Measurements from ENCODE around the gene MS4A7. TPM values are rescaled to one million over a fixed set of nuclear protein-coding genes. Genes with fewer than 3 reads are reported as not detected.
"Not testable (repeated sequence)": the region's sequence is repeated elsewhere in the genome, so short reads cannot be mapped to it uniquely, and the experiment has no call there.

MS4A7 gene
- total RNA-seq, 2 experiments from 2014 or later, result not detected

- ATAC-seq, result no peak
These were observed 28.3 kb upstream of the MS4A7 start for GRCh38 chr11:60349990-60350389.

GRCh38 chr11:60357771-60358170 lies 20.6 kb upstream of the MS4A7 start:
- DNase-seq, result no peak
- Mint-ChIP-seq H3K27ac (no peak overlapping the region), H3K4me3 (no peak overlapping the region), H3K36me3 (ENCODE audit: low read depth) (no peaks in the 10 kb centered on the region), H3K27me3 (ENCODE audit: low read depth) (peaks cover 3% of the 10 kb centered on the region), H3K9me3 (ENCODE audit: insufficient read depth) (no peaks in the 10 kb centered on the region), H3K4me1 (ENCODE audit: low read depth) (no peaks in the 10 kb centered on the region)
- ATAC-seq, result no peak
- POLR2A ChIA-PET, result no interaction called here
- CTCF ChIA-PET, result no interaction called here

More at GRCh38 chr11:60349990-60350389, 28.3 kb upstream of the MS4A7 start:
- Mint-ChIP-seq H3K4me3 (no peak overlapping the region), H3K27me3 (ENCODE audit: low read depth) (peaks cover 6% of the 10 kb centered on the region), H3K4me1 (ENCODE audit: low read depth) (no peaks in the 10 kb centered on the region), H3K36me3 (ENCODE audit: low read depth) (no peaks in the 10 kb centered on the region), H3K9me3 (ENCODE audit: insufficient read depth) (no peaks in the 10 kb centered on the region), H3K27ac (no peak overlapping the region)
- DNase-seq, result no peak
- POLR2A ChIA-PET, result no interaction called here
- CTCF ChIA-PET, result interaction anchor here (0.6 kb wide), 1 partner anchor 704 kb away, joined by 3 read pairs; no protein-coding TSS in a partner anchor

DNA sequence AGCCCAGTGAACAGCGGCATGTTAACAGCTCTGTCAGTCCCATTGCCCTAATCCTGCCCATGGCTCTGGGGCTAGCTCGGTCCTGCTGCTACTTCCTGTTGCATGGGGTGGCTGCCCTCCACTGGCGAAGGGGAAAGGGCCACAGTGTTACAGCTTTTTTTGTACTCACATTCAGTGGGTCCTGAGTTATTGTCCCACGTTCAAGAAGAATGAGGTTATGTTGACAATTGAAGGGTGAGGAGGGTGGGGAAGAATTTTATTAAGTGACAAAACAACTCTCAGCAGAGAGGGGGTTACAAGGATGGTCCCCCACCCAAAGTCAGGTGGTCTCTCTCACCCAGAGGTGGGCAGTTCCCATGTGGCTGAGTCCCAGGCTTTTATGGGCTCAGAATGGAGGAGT lies 17.7 kb upstream of the MS4A7 start:
- no peaks in the 10 kb centered on the region for H3K36me3 Mint-ChIP-seq (ENCODE audit: low read depth)
- ChIA-PET POLR2A (no interaction called here), CTCF (no interaction called here)
- no peaks in the 10 kb centered on the region for H3K4me1 Mint-ChIP-seq (ENCODE audit: low read depth)
- H3K27ac Mint-ChIP-seq, result no peak overlapping the region
- no peak overlapping the region for H3K4me3 Mint-ChIP-seq
- no peak for DNase-seq
- H3K9me3 Mint-ChIP-seq (ENCODE audit: insufficient read depth), result no peaks in the 10 kb centered on the region
- peaks cover 8% of the 10 kb centered on the region for H3K27me3 Mint-ChIP-seq (ENCODE audit: low read depth)
- ATAC-seq, result no peak

GRCh38 chr11:60362241-60362640 lies 16.1 kb upstream of the MS4A7 start:
- no peaks in the 10 kb centered on the region for H3K36me3 Mint-ChIP-seq (ENCODE audit: low read depth)
- H3K4me1 Mint-ChIP-seq (ENCODE audit: low read depth), result no peaks in the 10 kb centered on the region
- no peak overlapping the region for H3K27ac Mint-ChIP-seq
- DNase-seq (no peak), ATAC-seq (no peak)
- ChIA-PET CTCF (interaction anchor here (1.0 to 2.8 kb wide), 6 partner anchors 20 to 267 kb away, joined by 3 to 33 read pairs (median 6); no protein-coding TSS in a partner anchor), POLR2A (no interaction called here)
- H3K4me3 Mint-ChIP-seq, result no peak overlapping the region
- peaks cover 8% of the 10 kb centered on the region for H3K27me3 Mint-ChIP-seq (ENCODE audit: low read depth)
- H3K9me3 Mint-ChIP-seq (ENCODE audit: insufficient read depth), result no peaks in the 10 kb centered on the region

GRCh38 chr11:60363542-60364470 lies 14.5 kb upstream of the MS4A7 start:
- Mint-ChIP-seq H3K27ac (no peak overlapping the region), H3K4me1 (ENCODE audit: low read depth) (no peaks in the 10 kb centered on the region), H3K9me3 (ENCODE audit: insufficient read depth) (no peaks in the 10 kb centered on the region), H3K27me3 (ENCODE audit: low read depth) (peaks cover 14% of the 10 kb centered on the region), H3K4me3 (no peak overlapping the region), H3K36me3 (ENCODE audit: low read depth) (no peaks in the 10 kb centered on the region)
- POLR2A ChIA-PET, result no interaction called here
- DNase-seq (peak; percentile 73), ATAC-seq (peak; percentile 65)
- CTCF ChIA-PET, result interaction anchor here (0.6 to 2.8 kb wide), 27 partner anchors 9 to 399 kb away, joined by 3 to 33 read pairs (median 4); partner anchors contain the start of genes MS4A15 and MS4A7

GRCh38 chr11:60366262-60366904 lies 11.9 kb upstream of the MS4A7 start:
- H3K36me3 Mint-ChIP-seq (ENCODE audit: low read depth); ATAC-seq; DNase-seq; H3K9me3 Mint-ChIP-seq (ENCODE audit: insufficient read depth); H3K4me1 Mint-ChIP-seq (ENCODE audit: low read depth); POLR2A ChIA-PET; H3K27ac Mint-ChIP-seq; H3K4me3 Mint-ChIP-seq; CTCF ChIA-PET: not testable (repeated sequence)
- H3K27me3 Mint-ChIP-seq (ENCODE audit: low read depth), result peaks cover 20% of the 10 kb centered on the region

DNA sequence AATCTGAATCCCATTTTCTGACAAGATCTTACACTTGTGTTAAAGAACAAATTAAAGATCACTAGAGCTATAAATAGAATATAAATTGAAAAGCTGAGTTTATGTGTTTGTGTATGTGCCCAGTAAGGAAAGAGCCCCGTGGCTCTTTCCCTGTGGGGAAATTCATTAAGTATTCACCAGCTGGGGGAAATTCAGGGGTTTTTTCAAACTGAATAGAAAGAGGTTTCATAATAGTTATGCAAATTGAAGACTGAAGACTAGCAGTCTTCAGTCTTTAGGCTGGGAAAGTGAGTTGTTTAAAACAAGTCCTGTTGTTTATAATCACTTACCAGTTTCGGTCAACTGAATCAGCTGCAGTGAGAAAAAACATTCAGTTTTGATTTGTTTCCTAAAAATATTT lies 11.3 kb upstream of the MS4A7 start:
- CTCF ChIA-PET, result interaction anchor here (0.9 kb wide), 1 partner anchor 120 kb away, joined by 3 read pairs; no protein-coding TSS in a partner anchor
- Mint-ChIP-seq H3K36me3 (ENCODE audit: low read depth) (no peaks in the 10 kb centered on the region), H3K4me3 (no peak overlapping the region), H3K27me3 (ENCODE audit: low read depth) (peaks cover 20% of the 10 kb centered on the region), H3K27ac (no peak overlapping the region), H3K9me3 (ENCODE audit: insufficient read depth) (no peaks in the 10 kb centered on the region), H3K4me1 (ENCODE audit: low read depth) (no peaks in the 10 kb centered on the region)
- no peak for ATAC-seq
- DNase-seq, result no peak
- POLR2A ChIA-PET, result no interaction called here

- no peak for ATAC-seq
- peaks cover 20% of the 10 kb centered on the region for H3K27me3 Mint-ChIP-seq (ENCODE audit: low read depth)
- no peaks in the 10 kb centered on the region for H3K36me3 Mint-ChIP-seq (ENCODE audit: low read depth)
- no peak for DNase-seq
- POLR2A ChIA-PET, result interaction anchor here (0.6 kb wide), 1 partner anchor 258 kb away, joined by 3 read pairs; no protein-coding TSS in a partner anchor
- CTCF ChIA-PET, result no interaction called here
- H3K27ac Mint-ChIP-seq, result no peak overlapping the region
- no peak overlapping the region for H3K4me3 Mint-ChIP-seq
- no peaks in the 10 kb centered on the region for H3K4me1 Mint-ChIP-seq (ENCODE audit: low read depth)
- no peaks in the 10 kb centered on the region for H3K9me3 Mint-ChIP-seq (ENCODE audit: insufficient read depth)
These were observed 10.4 kb upstream of the MS4A7 start for GRCh38 chr11:60367896-60368295.

DNA sequence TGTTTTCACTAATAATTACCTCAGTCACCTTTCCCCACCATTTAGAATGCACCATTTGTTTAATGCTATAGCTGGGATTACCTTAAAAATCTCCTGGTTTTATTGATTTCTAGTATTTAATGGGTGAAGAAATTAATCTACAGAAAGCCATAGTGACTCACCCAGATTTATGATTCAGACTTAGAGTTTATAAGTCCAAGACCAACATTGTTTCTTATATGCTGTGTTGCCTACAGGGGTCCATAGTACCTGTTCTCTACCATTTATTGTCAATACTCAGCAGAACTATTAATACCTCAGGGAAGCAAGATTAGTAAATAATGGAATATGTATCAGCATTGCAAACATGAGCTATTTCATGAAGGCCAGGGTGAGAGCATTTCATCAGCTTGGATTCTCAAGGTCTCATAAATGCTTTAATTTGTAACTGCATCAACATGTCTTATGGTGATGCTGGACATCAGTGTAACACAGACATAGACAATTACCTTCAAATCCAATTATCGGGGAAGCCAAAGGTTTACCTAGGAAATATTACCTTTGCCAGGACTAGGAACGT lies 8.0 kb upstream of the MS4A7 start:
- peaks cover 12% of the 10 kb centered on the region for H3K27me3 Mint-ChIP-seq (ENCODE audit: low read depth)
- H3K4me3 Mint-ChIP-seq, result no peak overlapping the region
- ATAC-seq (no peak), DNase-seq (no peak)
- H3K4me1 Mint-ChIP-seq (ENCODE audit: low read depth), result no peaks in the 10 kb centered on the region
- H3K36me3 Mint-ChIP-seq (ENCODE audit: low read depth), result no peaks in the 10 kb centered on the region
- H3K9me3 Mint-ChIP-seq (ENCODE audit: insufficient read depth), result no peaks in the 10 kb centered on the region
- no peak overlapping the region for H3K27ac Mint-ChIP-seq
- ChIA-PET POLR2A (interaction anchor here (0.6 kb wide), 1 partner anchor 146 kb away, joined by 3 read pairs; no protein-coding TSS in a partner anchor), CTCF (interaction anchor here (1.0 kb wide), 1 partner anchor 22 kb away, joined by 3 read pairs; no protein-coding TSS in a partner anchor)

DNA sequence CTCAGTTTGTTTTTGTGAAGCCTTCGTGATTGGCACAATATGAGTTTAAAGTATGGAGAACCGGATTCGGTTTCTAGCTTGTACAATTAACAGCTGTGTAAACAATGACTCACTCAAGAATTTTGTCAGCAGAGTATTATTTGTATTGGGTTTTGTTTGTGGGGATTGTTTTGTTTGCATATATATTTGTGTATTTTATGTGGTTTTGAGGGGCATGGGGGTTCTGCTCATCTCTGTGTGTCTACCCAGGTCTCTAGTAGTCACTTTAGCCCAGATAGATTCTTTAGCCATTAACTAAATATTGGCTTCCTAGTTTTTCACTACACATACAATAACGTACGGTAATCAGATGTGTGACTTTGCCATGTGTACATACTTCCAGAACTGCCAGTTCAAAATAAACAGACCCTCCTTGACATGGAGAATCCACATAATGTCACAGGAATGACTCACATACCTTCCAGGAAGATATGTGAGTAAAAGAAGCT lies 7.5 kb upstream of the MS4A7 start:
- POLR2A ChIA-PET, result interaction anchor here (0.6 kb wide), 1 partner anchor 147 kb away, joined by 3 read pairs; no protein-coding TSS in a partner anchor

GRCh38 chr11:60371386-60371785 lies 6.9 kb upstream of the MS4A7 start:
- ChIA-PET CTCF (interaction anchor here (0.6 kb wide), 1 partner anchor 29 kb away, joined by 3 read pairs; no protein-coding TSS in a partner anchor), POLR2A (no interaction called here)
- Mint-ChIP-seq H3K9me3 (ENCODE audit: insufficient read depth) (no peaks in the 10 kb centered on the region), H3K4me3 (no peak overlapping the region), H3K4me1 (ENCODE audit: low read depth) (no peaks in the 10 kb centered on the region), H3K27ac (no peak overlapping the region), H3K36me3 (ENCODE audit: low read depth) (no peaks in the 10 kb centered on the region), H3K27me3 (ENCODE audit: low read depth) (peaks cover 12% of the 10 kb centered on the region)
- ATAC-seq (no peak), DNase-seq (no peak)

More for the DNA sequence above, 7.5 kb upstream of the MS4A7 start:
- Mint-ChIP-seq H3K36me3 (ENCODE audit: low read depth) (no peaks in the 10 kb centered on the region), H3K27ac (no peak overlapping the region), H3K9me3 (ENCODE audit: insufficient read depth) (no peaks in the 10 kb centered on the region), H3K4me3 (no peak overlapping the region), H3K4me1 (ENCODE audit: low read depth) (no peaks in the 10 kb centered on the region), H3K27me3 (ENCODE audit: low read depth) (peaks cover 12% of the 10 kb centered on the region)
- DNase-seq (no peak), ATAC-seq (no peak)
- CTCF ChIA-PET, result interaction anchor here (0.6 kb wide), 1 partner anchor 28 kb away, joined by 3 read pairs; no protein-coding TSS in a partner anchor

Data from activated CD8-positive, alpha-beta T cell treated with anti-CD3 and anti-CD28 coated beads, Interleukin-2, amount 10 ng/mL, durations not matched to agents 7 days and 5 days (primary cell).